ENCODE measurements around the gene PNO1. TPM values are rescaled to one million over a fixed set of nuclear protein-coding genes. Genes with fewer than 3 reads are reported as not detected.
A peak's percentile ranks its signal among the peaks of the same experiment; 100 is the strongest.

PNO1 gene
- total RNA-seq, 3 donors from 2014 or later, result 5.1 to 12.3 (median 7.9) TPM

DNA sequence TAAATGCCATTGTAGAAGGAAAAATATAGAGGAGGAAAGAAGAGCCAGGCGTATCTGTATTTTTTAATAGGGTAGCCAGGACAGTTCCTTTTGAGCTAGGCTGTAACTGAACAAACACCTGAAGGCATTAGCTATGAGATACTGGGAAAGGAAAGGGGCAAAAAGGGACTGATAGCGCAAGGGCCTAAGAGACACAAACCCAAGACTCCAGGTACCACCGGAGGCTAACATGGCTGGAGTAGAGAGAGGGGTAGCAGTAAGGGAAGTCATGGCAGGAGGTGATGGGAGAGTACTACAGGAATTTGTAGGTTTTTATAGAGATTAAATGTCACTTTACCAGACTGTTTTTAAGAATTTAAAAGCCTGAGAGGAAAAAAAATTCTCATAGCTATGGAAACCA is 20.7 kb downstream of the PNO1 start:
- Histone ChIP-seq H3K9me3 (no peaks in the 10 kb centered on the region), H3K36me3 (ENCODE audit: low read depth) (no peaks in the 10 kb centered on the region), H3K4me1 (ENCODE audit: low read depth) (no peaks in the 10 kb centered on the region), H3K4me3 (no peak overlapping the region)
- DNase-seq, result no peak
- no peak for TF ChIP-seq CTCF (IDR thresholded peaks at IDR 0.05)
- intact Hi-C loops (cut with DNase I, micrococcal nuclease), result no loop called here
- no peak for ATAC-seq

DNA sequence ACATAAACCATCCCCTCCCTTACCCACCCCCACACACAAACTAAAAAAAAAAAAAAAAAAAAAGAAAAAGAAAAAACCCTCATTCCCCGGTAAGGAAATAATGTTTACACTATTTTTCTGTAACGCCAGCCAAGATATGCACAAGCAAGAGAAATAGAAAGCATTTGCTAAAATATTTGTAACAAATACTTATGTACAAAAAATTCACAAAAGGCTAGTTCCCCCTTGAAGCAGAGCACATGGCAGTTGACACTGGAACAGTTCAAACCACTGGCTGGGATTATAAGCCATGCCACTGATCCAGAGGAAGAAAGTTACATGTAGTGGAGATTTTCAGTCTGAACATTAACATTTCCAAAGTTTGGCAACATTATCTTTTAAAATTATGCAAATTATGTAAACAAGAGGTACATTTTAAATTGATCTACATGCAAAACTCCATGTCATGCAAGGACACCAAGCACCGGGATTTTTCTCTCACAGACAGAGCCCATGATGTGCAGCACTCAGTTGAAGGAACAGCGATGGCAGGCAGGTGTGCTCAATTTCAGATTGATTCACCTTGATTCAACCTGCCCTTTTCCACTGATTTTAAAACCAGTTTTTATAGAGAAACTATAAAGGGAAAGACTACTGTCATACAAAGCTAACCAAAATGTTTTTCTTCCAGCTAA is 21.4 kb downstream of the PNO1 start:
- H3K4me1 ChIP-seq (ENCODE audit: low read depth), result no peaks in the 10 kb centered on the region
- ATAC-seq (no peak), DNase-seq (no peak)
- no peaks in the 10 kb centered on the region for H3K36me3 ChIP-seq (ENCODE audit: low read depth)
- no peak for TF ChIP-seq CTCF (IDR thresholded peaks at IDR 0.05)
- intact Hi-C loops (cut with DNase I, micrococcal nuclease), result no loop called here
- H3K4me3 ChIP-seq, result no peak overlapping the region
- H3K9me3 ChIP-seq, result no peaks in the 10 kb centered on the region

DNA sequence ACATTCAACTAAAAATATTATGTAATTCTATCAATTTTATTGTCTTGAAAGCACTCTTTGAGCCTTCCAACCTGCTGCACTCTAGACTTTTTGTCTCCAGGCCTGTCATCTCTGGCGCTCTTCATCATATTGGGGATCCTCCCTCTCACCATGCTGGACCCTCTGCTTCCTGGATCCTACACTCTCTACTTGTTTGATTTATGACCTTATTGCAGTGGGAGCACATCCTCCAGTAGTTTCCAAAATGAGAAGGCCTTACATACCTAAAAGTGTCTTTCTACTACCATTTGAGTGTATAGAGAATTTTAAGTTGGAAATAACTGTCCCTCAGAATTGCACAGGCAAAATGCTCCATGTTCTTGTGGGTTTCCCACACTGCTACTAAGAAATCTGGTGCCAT is 25.2 kb downstream of the PNO1 start:
- ATAC-seq, result no peak
- Histone ChIP-seq H3K4me3 (no peak overlapping the region), H3K9me3 (no peaks in the 10 kb centered on the region), H3K36me3 (ENCODE audit: low read depth) (no peaks in the 10 kb centered on the region), H3K4me1 (ENCODE audit: low read depth) (no peaks in the 10 kb centered on the region)
- DNase-seq, result no peak
- intact Hi-C loops (cut with DNase I, micrococcal nuclease), result no loop called here
- no peak for TF ChIP-seq CTCF (IDR thresholded peaks at IDR 0.05)

DNA sequence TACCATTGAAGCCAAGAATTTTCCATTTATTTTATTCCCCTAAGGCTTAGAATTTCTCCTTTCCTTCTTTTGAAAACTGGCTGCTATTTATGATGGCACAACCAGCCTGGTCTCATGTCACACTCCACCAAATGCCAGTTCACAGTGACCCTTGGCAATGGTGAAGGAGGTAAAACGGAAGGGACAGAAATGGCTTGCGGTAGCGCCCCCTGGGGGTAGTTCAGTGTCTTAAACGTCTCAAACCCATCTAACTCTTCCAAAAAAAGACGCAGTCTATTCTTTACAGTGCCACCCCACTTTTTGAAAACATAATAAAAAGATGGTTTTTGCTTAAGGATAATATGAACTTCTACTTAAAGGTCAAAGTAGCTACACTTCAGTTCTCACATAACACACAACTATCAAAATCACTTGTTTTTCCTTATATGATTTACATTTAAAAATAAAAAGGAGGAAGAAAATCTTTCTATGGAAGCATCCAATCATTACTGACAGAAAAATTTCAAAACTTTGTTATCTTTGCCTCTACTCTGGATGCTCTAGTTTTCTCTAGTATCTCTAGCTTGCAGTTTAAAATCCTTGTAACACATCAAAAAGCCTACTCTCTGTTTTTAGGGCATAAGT is 28.0 kb downstream of the PNO1 start:
- intact Hi-C loops (cut with DNase I, micrococcal nuclease), result no loop called here
- Histone ChIP-seq H3K9me3 (no peaks in the 10 kb centered on the region), H3K4me3 (no peak overlapping the region), H3K4me1 (ENCODE audit: low read depth) (no peaks in the 10 kb centered on the region), H3K36me3 (ENCODE audit: low read depth) (no peaks in the 10 kb centered on the region)
- peak; percentile 53 for ATAC-seq
- no peak for TF ChIP-seq CTCF (IDR thresholded peaks at IDR 0.05)
- DNase-seq, result peak in 2 of 3 donors; percentile 35 to 52

GRCh38 chr2:68187329-68187728 is 29.6 kb downstream of the PNO1 start:
- Histone ChIP-seq H3K4me1 (ENCODE audit: low read depth) (peaks cover 3% of the 10 kb centered on the region), H3K9me3 (no peaks in the 10 kb centered on the region), H3K36me3 (ENCODE audit: low read depth) (no peaks in the 10 kb centered on the region), H3K4me3 (no peak overlapping the region)
- no peak for DNase-seq
- ATAC-seq, result no peak
- intact Hi-C loops (cut with DNase I, micrococcal nuclease), result no loop called here
- no peak for TF ChIP-seq CTCF (IDR thresholded peaks at IDR 0.05)

All from mucosa of descending colon (tissue), 3 donors.